ENCODE data around the gene GPR42.

- no peak for TF ChIP-seq CTCF (IDR thresholded peaks at IDR 0.05)
- no peak for TF ChIP-seq POLR2A (IDR thresholded peaks at IDR 0.05)
Measured at GRCh38 chr19:35337097-35337983, 33.5 kb upstream of the GPR42 start.

Measured in Peyer's patch (tissue), 4 donors.